HUES6 (cell line): ENCODE measurements around the gene DHRS4.

ENCODE experiments used
- H3K27ac ChIP-seq: 2 replicates; pipeline ENCODE4 v1.7.0; 2013; ENCODE audit warnings: low read depth, mild to moderate bottlenecking, low read length, inconsistent platforms
- H3K27me3 ChIP-seq: 2 replicates; pipeline ENCODE4 v1.6.1; 2013; ENCODE audit warnings: low read length; ENCODE audit not compliant: control insufficient read depth, insufficient read depth
- H3K36me3 ChIP-seq: 2 replicates; pipeline ENCODE4 v1.6.1; 2013; ENCODE audit warnings: low read length; ENCODE audit not compliant: control insufficient read depth, insufficient read depth
- H3K4me1 ChIP-seq: 2 replicates; pipeline ENCODE4 v1.6.1; 2013; ENCODE audit warnings: low read length; ENCODE audit not compliant: control insufficient read depth, insufficient read depth
- H3K4me3 ChIP-seq: 2 replicates; pipeline ENCODE4 v1.5.1; 2013; ENCODE audit warnings: low read depth, low read length
- H3K9ac ChIP-seq: one replicate; pipeline ENCODE4 v1.6.1; 2013; ENCODE audit warnings: mild to moderate bottlenecking, low read length
- H3K9me3 ChIP-seq: 2 replicates; pipeline ENCODE4 v1.6.1; 2013; ENCODE audit warnings: low read depth, low read length; ENCODE audit not compliant: control insufficient read depth, insufficient read depth

Gene DHRS4

DNA sequence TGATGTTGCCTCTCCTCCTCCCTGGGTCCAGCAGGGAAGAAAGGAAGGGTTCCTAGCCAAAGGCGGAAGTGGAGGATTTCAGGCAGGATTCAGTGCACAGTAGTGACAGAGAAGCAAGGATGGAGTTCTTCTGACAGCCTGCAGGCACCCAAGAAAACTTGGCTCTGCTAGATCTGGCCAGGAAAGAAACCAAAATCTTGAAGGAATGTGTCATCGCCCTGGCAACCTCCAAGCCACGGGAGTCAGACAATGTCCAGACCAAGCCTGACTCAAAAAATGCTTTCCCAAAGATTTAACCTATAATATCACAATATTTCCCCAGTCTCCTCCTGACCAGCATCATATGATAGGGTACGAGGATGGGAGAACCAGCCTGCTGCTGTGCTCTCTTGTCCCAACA, 22.8 kb upstream of the DHRS4 start:
- H3K4me1 ChIP-seq = no peaks in the 10 kb centered on the region
- H3K27me3 ChIP-seq = no peaks in the 10 kb centered on the region
- no peak overlapping the region for H3K9ac ChIP-seq
- no peak overlapping the region for H3K4me3 ChIP-seq
- no peaks in the 10 kb centered on the region for H3K36me3 ChIP-seq
- no peaks in the 10 kb centered on the region for H3K9me3 ChIP-seq
- H3K27ac ChIP-seq = no peak overlapping the region

DNA sequence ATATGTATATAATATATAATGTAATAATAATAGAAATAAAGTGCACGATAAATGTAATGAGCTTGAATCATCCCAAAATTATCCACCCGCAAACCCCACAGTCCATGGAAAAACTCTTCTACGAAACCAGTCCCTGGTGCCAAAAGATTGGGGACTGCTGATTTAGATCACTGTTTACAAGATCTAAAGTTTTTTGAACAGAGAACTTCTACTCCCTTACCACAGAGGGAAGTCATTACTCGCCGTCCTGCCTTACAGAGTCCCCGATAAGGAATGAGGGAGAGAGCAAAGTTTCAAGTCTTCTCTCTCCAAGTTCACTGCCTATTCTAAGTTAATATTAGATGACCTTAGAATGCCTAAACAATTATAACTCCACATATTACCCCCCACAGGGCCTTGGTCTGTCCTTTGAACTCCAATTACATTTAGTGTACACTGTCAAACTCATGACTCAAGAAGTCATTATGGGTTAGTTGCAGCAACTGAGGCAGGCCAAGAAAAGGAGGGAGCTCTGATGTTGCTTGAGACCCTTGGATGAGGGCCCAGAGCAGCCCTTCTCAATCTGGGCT, 21.8 kb upstream of the DHRS4 start:
- no peak overlapping the region for H3K9ac ChIP-seq
- no peak overlapping the region for H3K4me3 ChIP-seq
- H3K27ac ChIP-seq = no peak overlapping the region
- no peaks in the 10 kb centered on the region for H3K27me3 ChIP-seq
- H3K36me3 ChIP-seq = no peaks in the 10 kb centered on the region
- no peaks in the 10 kb centered on the region for H3K4me1 ChIP-seq
- H3K9me3 ChIP-seq = no peaks in the 10 kb centered on the region

DNA sequence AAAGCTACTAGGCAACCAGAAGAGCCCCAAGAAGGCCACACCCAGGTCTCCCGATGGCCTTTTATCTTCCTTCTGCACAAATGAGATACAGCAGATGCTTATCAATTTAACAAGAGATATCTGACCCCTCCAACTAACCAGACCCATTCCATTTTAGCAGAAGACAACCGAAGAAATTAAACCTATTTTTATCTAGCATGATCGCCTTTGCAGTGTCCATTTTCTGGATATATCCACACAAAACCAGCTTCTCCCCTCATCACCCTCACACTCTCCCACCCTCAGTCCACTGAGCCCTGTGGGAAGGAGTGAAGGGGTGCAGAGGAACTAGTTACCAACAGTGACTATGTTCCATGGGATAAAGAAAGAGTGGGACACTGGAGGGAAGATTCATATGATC, 20.9 kb upstream of the DHRS4 start:
- H3K27me3 ChIP-seq = no peaks in the 10 kb centered on the region
- no peak overlapping the region for H3K4me3 ChIP-seq
- no peaks in the 10 kb centered on the region for H3K4me1 ChIP-seq
- H3K9me3 ChIP-seq = no peaks in the 10 kb centered on the region
- H3K36me3 ChIP-seq = no peaks in the 10 kb centered on the region
- no peak overlapping the region for H3K9ac ChIP-seq
- H3K27ac ChIP-seq = no peak overlapping the region

DNA sequence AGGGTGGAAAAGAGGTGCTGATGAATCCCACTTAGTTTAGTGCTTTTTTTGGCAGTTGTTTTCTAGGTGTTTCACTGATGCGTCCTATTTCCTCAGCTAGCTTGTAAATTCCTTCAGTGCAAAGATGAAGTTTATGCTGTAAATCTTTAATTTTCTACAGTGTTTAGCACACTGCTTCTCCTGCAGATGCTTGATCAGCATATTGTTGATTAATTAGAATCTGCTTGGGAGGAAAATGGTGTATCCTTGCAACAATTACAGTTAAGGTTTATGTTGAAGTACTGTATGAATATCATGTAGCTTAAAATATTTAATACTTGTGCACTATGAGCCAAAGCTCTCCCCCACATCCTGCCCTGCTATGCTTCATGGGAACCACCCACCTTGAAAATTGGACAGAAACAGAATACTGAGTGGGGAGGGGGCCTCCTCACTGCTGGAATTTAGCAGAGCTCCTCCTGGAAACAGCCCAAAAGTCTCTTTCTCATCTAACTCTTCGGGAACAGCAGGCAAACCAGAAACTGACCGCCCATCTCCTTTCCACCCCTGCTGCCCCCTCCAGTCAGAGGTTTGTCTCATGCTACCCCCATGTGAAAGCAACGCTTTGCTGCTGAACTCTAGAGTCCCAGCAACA, 20.3 kb upstream of the DHRS4 start:
- Histone ChIP-seq H3K27ac (no peak overlapping the region), H3K27me3 (no peaks in the 10 kb centered on the region), H3K9ac (no peak overlapping the region)

DNA sequence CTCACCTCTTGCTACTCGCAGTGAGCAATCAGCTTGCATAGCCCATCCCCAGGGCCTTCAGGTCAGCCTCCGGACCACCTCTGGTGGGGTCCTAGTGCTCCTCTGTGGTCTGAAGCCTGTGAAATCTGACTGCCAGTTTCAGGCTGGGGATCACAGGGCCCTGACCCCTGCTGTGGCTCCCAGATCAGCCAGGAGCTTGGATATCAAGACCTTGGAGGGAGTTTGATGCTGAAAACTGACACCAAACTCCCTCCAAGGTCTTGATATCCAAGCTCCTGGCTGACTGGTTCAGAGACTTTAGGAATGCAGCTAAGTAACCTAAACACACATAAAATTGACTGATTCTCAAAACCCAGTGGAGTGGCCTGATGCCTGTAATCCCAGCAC, 19.8 kb upstream of the DHRS4 start:
- Histone ChIP-seq H3K36me3 (no peaks in the 10 kb centered on the region), H3K9me3 (no peaks in the 10 kb centered on the region), H3K4me3 (no peak overlapping the region), H3K27me3 (no peaks in the 10 kb centered on the region), H3K27ac (no peak overlapping the region), H3K9ac (no peak overlapping the region), H3K4me1 (no peaks in the 10 kb centered on the region)

More for the DNA sequence above, 20.3 kb upstream of the DHRS4 start:
- H3K4me3 ChIP-seq = no peak overlapping the region
- no peaks in the 10 kb centered on the region for H3K9me3 ChIP-seq
- H3K4me1 ChIP-seq = no peaks in the 10 kb centered on the region
- no peaks in the 10 kb centered on the region for H3K36me3 ChIP-seq

DNA sequence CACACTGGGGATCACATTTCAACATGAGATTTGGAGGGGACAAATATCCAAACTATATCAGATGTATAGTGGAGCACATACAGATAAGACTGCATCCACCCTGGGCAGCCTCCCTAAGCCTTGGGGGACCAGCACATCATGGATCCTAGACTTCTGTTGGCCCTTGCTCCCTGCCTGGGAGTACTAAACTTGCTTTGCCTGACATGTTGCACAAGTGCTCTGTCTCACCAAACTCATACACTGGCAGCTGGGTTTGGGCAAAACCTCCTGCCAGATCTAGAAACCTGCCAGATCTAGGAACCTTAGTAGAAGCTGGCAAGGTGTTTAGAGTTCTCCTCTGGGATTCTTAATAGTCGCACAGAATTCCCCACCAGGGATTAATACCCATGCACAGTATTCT, 18.4 kb upstream of the DHRS4 start:
- no peak overlapping the region for H3K27ac ChIP-seq
- no peaks in the 10 kb centered on the region for H3K4me1 ChIP-seq
- H3K27me3 ChIP-seq = no peaks in the 10 kb centered on the region
- H3K9ac ChIP-seq = no peak overlapping the region
- H3K4me3 ChIP-seq = no peak overlapping the region
- no peaks in the 10 kb centered on the region for H3K36me3 ChIP-seq
- no peaks in the 10 kb centered on the region for H3K9me3 ChIP-seq

DNA sequence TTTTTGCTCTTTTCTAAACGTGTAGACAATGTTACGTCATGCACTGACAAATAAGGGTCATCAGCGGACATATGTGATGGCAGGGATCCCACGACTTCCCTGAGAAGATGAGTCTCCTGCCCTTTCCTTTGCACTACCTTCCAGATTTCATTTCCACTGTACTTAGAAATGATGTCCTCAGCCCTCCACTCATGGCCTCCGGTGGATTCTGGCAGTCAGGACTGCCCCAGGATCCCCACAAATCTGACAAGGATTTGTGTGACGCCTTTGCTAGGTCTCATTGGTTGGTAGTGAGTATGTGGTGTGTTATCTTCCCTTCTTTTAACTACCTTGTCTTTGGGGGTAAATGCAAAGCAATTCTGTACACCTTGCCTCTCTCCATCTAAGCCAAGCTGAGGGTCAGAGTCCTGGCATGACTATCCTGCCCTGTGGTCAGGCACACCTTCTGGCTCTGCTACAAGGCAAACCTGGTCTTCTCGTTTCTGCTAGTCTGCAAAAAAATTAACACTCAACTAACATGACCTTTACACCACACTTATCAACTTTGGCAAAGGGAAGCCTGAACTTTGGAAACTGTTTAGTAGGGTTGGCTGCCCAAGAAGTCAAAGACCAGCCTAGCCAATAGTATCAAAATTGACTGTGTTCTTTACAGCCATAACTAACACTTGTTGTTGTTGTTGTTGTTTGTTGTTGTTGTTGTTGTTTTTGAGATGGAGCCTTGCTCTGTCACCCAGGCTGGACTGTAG, 17.3 kb upstream of the DHRS4 start:
- no peaks in the 10 kb centered on the region for H3K27me3 ChIP-seq
- H3K9ac ChIP-seq = no peak overlapping the region
- H3K27ac ChIP-seq = no peak overlapping the region
- H3K36me3 ChIP-seq = no peaks in the 10 kb centered on the region; the same call in 1 of the 2 replicates
- no peaks in the 10 kb centered on the region for H3K9me3 ChIP-seq
- H3K4me1 ChIP-seq = no peaks in the 10 kb centered on the region
- no peak overlapping the region for H3K4me3 ChIP-seq

DNA sequence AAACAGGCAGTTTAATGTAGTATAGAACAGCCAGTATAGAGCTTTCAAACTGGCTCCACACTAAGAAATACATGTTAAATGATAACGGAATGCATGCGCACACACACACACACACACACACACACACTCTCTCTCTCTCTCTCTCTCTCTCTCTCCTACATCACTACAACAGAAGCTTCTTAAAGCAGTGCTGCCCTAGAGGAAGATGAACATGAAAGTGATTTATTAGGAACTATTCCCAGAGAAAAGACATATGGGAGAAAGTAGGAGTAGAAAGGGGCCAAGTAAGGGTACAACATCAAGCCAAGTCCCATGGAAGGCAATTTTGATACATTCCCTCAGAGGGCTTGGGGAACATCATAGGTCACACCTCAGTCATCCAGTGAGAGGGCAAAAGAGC, 16.4 kb upstream of the DHRS4 start:
- Histone ChIP-seq H3K4me3 (no peak overlapping the region), H3K27me3 (no peaks in the 10 kb centered on the region), H3K9me3 (no peaks in the 10 kb centered on the region), H3K4me1 (no peaks in the 10 kb centered on the region), H3K9ac (no peak overlapping the region), H3K27ac (no peak overlapping the region), H3K36me3 (no peaks in the 10 kb centered on the region; the same call in 1 of the 2 replicates)

DNA sequence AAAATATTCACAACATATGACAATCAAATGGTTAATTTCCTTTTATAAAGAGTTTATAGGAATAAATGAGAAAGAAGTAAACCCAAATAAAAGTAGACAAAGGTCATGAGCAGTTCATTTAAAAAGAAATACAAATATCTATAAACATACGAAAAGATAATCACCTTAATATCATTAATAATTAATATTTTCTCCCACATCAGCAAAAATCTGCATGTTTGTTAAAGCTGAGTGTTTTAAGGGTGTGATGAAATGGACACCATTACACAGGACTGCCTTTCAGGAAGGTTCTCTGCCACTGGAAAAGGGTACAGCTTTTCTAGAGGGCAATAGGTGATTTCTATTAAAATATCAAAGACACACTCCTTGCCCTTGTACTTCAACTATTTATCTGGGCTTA, 14.7 kb upstream of the DHRS4 start:
- Histone ChIP-seq H3K36me3 (no peaks in the 10 kb centered on the region; the same call in 1 of the 2 replicates), H3K9ac (no peak overlapping the region), H3K9me3 (no peaks in the 10 kb centered on the region), H3K27ac (no peak overlapping the region), H3K4me1 (no peaks in the 10 kb centered on the region), H3K27me3 (no peaks in the 10 kb centered on the region), H3K4me3 (no peak overlapping the region)

DNA sequence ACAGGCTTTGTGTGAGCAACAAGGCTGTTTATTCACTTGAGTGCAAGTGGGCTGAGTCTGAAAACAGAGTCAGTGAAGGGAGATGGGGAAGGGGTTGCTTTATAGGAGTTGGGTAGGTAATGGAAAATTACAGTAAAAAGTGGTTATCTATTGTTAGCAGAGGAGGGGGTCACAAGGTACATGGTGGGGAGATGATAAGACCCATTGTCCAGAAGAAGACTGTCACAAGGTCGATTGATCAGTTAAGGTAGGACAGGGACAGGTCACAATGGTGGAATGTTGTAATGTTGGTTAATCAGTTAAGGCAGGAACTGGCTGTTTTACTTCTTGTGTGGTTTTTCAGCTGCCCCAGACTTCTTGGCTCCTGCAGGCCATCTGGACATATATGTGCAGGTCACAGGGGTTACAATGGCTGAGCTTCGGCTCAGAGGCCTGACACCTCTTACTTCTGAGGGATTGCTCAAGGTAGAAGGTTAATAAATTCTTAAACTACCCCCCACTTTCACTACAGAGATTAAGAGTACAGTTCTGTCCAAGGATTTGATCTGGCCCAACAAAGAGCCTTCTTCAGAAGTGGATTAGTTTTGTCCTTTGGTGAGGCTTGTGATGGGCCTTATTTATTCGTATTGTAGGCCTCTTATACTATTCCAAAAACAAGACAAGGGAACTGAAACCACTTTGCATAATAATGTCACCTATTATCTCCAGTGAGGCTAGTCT, 13.8 kb upstream of the DHRS4 start:
- Histone ChIP-seq H3K36me3 (no peaks in the 10 kb centered on the region; the same call in 1 of the 2 replicates), H3K9ac (no peak overlapping the region), H3K9me3 (no peaks in the 10 kb centered on the region), H3K27ac (no peak overlapping the region), H3K4me1 (no peaks in the 10 kb centered on the region), H3K27me3 (no peaks in the 10 kb centered on the region), H3K4me3 (no peak overlapping the region)

DNA sequence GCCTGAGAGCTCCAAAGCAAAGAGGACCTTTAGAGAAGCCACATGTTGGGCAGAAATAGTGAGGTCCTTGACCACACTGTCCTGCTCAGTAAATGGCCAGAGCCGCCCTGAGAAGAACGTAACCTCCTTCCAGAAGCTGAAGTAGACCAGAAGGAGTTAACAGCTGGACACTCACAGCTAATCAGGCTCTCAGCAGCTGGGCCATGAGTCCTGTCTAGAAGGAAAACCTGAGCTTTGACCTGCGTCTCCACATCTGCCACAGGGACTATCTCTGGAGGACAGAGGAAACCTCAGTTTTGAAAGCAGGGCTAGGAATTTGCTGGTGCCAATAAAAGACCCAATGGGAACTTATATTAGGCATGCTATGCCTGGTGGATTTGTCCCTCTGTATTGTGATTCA, 12.3 kb upstream of the DHRS4 start:
- Histone ChIP-seq H3K4me3 (no peak overlapping the region), H3K4me1 (no peaks in the 10 kb centered on the region), H3K9me3 (no peaks in the 10 kb centered on the region), H3K9ac (no peak overlapping the region), H3K27ac (no peak overlapping the region), H3K36me3 (no peaks in the 10 kb centered on the region; the same call in 1 of the 2 replicates), H3K27me3 (no peaks in the 10 kb centered on the region)
